Femur (tissue), 1 donor: Measurements from ENCODE around the gene ARHGEF28.

Experiments used
- DNase-seq: peaks from one replicate; pipeline ENCODE4 v3.0.0-alpha.2; 2017

The ARHGEF28 gene

GRCh38 chr5:73663161-73663859 is 37.3 kb downstream of the ARHGEF28 start:
- DNase-seq = no peak

DNA sequence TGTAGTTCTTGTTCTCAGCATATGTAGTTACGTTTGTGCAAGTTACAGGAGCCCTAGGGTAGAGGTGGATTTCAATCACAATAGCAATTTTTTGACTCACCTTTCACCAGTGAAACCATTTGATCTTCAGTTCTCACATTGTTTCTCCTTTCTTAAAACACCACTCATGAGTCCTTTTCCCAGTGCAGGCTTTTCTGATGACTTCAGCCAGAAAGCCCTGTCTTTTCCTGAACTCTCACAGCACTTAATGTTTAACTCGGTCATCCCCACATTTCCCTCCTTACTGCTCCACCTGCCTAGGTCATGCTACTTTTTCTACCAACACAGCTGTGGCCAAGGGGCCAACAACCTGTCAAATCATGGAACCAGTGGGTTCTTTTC is 37.9 kb downstream of the ARHGEF28 start:
- DNase-seq = no peak

DNA sequence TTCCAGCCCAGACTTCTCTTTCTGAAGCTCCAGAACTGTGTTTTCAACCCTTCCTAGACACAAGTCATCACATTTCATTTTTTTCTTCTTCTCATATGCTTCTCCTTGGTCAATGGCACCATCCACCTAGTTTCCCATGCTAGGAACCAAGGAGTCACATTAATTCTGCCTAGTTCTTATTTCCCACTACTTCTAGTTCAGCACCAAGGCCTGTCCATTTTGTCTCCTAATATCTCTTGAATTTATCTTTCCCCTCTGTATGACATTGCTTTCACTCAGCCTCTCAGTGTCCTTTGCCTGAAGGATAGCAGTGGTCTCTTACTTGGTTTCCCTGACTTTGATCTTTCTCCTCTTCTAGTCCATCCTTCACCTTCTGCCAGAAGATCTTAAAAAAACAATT is 38.8 kb downstream of the ARHGEF28 start:
- DNase-seq = no peak

DNA sequence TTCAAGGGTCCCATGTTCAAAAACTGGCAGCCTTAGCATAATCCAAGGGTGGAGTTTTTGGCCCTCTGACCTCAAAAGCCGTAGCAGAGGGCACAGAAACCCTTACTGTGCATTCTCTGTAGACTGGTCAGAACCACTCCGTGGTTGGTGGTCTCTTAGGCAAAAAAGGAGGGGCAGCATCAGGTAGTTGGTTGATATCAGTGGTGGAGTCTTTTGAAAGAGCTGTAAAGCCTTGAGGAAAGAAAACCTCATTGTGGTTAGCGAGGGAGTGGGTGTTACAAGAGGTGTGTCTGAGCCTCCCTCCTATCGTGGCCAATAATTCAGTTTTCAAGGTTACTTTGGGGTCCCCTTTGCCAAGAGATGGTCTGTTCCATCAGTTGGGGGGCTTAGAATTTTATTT is 40.9 kb downstream of the ARHGEF28 start:
- DNase-seq = no peak

GRCh38 chr5:73668017-73668416 is 42.0 kb downstream of the ARHGEF28 start:
- no peak for DNase-seq

GRCh38 chr5:73668486-73669111 is 42.6 kb downstream of the ARHGEF28 start:
- no peak for DNase-seq

DNA sequence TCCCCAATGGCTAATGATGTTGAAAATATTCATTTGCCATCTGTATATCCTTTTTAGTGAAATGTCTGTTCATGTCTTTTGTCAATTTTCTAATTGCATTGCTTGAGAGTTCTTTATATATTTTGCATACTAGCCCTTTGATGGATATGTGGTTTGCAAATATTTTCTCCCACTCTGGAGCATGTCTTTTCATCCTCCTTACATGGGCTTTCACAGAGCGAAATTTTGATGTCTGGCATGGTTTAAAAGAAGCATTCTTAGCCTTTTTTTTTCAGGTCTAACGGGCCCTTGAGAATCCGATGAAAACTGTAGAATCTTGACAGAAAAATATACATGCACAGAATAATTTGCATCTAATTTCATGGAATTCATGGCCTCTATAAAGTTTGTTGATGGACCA is 44.7 kb downstream of the ARHGEF28 start:
- DNase-seq = no peak

DNA sequence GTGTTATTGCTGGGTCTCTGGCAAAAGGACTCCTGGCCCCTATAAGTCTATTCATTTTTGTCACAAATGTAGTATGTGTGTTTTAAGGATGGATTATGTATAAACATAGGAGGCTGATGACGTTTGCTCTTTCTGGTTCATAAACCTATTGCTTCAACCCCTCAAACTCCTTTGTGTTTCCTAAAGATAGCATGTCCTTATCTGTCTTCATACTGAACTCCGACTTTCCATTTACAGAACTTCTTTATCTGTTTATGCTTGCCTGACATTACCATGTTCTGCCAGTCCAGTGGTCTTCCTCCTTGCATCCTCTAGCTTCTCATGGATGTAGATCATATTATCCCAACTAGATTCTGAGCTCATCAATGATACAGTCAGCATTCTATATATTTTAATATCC is 46.1 kb downstream of the ARHGEF28 start:
- no peak for DNase-seq

DNA sequence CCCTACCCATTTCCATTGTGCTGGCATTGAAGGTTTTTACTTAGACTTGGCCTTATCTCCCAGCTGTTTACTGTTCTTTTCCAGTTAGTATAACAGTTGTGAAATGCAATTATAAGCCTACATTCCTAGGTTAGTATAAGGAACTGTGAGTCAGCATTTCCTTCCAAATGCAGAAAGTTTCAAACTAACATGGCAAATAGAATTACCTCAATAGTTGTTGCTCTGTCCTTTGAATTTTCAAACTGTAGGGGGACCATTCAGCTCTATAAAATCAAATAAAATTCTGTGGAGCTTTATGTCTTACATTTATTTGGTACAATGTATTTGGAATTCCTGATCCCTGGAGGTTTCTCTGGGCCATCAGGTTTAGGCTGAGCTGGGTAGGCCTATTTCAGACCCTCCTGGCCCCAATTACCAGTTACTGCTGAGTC is 47.2 kb downstream of the ARHGEF28 start:
- no peak for DNase-seq

DNA sequence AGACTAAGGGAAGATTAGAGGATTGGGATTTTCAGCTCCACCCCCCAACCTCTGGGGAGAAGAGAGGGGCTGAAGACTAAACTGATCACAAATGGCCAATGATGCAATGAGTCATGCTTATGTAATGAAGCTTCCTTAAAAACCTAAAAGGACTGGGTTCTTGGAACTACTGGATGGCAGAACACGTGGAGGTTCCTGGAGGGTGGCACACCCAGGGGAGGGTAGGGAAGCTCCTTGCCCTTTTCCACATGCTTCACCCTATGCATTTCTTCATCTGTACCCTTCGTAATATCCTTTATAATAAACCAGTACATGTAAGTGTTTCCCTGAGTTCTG is 48.6 kb downstream of the ARHGEF28 start:
- no peak for DNase-seq

GRCh38 chr5:73678322-73678740 is 52.3 kb downstream of the ARHGEF28 start:
- DNase-seq = no peak

GRCh38 chr5:73678807-73679206 is 52.8 kb downstream of the ARHGEF28 start:
- DNase-seq = no peak

DNA sequence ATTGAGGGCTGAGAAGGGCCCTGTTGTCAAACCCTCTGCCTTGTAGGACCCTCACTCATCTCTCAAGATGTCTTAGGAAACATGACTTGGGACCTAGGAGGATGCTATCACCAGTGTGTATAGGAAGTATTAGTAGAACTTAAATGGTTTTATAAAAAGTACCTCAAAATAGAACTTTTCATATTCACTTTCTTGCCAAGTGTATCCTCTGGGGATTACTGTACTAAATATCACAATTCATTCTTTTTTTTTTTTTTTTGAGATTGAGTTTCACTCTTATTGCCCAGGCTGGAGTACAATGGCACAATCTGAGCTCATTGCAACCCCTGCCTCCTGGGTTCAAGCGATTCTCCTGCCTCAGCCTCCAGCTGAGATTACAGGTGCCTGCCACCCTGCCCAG is 56.2 kb downstream of the ARHGEF28 start:
- DNase-seq = no peak

GRCh38 chr5:73684691-73685090 is 58.7 kb downstream of the ARHGEF28 start:
- DNase-seq = no peak

DNA sequence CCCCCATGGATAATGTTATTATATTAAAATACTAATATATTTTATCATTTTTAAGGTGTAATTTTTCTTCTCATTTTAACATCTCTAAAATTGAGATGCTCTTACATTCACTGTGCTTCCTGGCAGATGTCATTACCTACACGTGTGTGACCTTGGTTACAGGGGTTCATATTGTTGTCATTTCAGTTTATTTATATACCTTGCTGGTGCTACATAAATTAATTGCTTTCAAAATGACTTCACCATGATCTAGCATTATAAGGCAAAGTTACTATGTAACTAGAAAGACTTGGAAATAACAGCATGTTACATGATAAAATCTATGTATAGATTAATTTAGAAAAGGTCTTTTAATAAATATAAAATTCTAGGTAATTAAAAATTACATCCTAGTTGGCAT is 60.9 kb downstream of the ARHGEF28 start:
- no peak for DNase-seq

DNA sequence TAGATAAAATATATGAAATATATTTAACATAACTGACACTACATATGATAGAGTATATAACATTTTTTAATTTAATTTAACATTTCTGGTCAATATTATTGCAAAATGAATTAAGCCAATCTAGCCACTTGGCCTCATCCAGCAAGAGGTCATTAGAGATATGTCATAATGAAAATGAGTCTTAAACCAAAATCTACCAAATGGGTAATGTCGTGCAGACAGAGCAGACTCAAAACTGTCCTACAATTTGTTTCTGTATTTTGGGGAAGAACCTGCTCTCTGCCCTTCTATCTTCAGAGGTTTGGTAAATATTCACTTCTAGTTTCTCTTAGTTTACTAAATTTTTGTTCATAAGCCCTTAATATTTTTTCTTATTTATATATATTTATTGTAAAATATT is 61.4 kb downstream of the ARHGEF28 start:
- DNase-seq = no peak

GRCh38 chr5:73690015-73690414 is 64.0 kb downstream of the ARHGEF28 start:
- DNase-seq = no peak

DNA sequence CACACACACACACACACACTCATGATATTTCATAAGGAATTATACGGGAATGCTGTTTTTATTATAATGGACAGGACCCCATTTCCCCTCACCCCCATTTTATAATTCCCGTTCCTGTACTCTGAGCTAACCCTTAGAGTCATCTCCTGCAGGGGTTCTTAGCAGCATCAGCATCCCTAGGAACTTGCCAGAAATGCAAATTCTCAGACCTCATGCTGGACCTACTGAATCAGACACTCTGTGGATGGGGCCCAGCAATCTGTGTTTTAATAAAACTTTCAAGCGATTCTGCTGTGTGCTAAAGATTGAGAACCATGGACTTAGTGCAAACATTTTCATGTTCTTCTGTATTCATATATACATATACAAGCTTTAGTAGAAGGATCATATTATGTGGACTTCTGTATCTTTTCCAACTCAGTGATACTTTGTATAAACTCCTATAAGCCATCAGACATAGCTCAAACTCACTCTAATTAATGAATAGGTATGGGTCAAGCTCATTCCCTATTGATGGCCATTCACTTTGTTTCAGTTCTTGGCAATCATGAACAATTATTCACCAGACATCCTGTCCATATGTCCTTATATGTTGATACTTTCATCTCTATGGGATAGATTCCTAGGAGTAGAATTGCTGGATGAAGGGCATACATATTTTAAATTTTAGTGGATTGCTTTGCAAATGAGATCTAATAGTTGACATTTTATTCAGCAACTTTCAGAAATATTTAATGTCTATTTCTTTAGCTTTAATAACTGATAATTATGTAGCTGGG is 65.5 kb downstream of the ARHGEF28 start:
- DNase-seq = no peak

DNA sequence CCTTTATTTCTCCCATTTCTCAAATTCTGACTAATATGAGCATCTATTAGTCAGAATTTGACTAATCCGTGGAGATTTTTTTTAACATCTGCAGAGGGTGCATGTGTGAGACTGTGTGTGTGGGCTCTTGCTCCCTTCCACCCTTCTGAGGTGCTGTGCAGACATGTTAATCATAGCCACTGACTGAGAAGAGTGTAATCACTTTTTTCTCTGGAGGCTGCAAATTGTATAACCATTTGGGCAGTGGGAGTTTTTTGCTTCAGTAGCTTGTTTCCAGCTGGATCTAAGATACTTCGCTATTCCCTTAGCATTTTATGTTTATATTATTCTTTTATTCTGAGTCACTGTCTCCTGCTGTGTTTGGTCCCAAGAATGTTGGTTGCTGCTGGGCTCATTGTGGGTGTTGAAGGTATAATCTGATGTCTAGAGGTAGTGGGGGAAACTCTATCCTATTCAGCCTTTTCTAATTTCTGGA is 66.2 kb downstream of the ARHGEF28 start:
- DNase-seq = no peak

GRCh38 chr5:73692981-73693380 is 67.0 kb downstream of the ARHGEF28 start:
- no peak for DNase-seq

GRCh38 chr5:73693573-73694061 is 67.6 kb downstream of the ARHGEF28 start:
- no peak for DNase-seq

DNA sequence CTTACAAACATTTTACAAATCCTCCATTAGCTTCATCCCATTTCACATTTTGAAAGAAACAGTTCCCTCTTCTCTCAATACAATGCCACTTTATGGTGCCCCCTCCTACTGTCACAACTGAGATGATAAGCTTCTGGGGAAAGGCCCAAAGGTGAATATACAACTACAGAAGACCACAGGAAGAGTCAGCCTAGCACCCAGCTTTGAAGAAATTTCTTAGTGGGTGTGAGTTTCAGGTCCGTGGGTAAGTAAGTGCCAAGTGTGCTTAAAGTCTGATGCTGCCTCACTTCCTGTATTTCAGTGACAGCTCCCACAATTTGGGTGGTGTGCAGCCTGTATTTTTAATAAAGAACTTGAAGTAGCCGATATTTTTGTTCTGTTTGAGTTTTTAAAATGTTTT is 68.1 kb downstream of the ARHGEF28 start:
- DNase-seq = no peak

GRCh38 chr5:73698011-73698410 is 72.0 kb downstream of the ARHGEF28 start:
- no peak for DNase-seq

DNA sequence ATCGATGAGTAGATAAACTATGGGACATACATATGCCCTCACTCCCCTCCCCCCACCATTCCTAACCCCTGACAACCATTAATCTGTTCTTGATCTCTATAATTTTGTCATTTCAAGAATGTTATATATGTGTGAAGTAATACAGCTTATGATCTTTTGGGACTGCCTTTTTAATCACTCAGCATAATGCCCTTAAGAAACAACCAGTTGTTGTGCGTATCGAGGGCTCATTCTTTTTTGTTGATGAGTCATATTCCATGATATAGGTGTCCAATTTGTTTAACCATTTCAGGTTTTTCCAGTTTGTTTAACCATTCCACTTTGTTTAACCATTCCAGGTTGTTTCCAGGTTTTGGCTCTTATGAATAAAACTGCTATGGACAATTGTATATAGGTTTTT is 75.6 kb downstream of the ARHGEF28 start:
- DNase-seq = no peak
